HG03378 (cell line): ENCODE measurements around the gene RPS10.
"Not testable (repeated sequence)": the region's sequence is repeated elsewhere in the genome, so short reads cannot be mapped to it uniquely, and the experiment has no call there.

Experiments used
- ATAC-seq: cut with Tn5 transposase; IDR thresholded peaks from one replicate; pipeline ENCODE4 v1.9.1; 2021; ENCODE audit warnings: mild to moderate bottlenecking, moderate library complexity; ENCODE audit not compliant: unreplicated experiment

The RPS10 gene

DNA sequence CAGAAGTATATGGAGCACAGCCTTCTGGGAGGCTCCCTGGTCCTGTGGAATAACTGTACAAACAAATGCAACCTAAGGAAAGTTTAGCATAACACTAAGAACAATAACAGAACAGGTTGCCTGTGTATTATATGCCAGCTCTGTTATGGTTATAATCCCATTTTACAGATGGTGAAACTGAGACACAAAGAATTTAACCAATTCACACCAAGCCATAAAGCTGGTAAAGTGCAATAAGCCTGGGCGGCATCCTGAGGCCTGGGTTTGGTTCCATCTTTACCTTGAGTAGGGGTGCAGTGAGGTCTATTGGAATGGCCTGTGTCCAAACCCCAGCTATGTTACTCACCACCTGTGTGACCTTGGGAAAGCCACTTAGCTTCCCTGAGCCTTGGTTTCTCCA is 25.3 kb upstream of the RPS10 start:
- ATAC-seq: no peak

DNA sequence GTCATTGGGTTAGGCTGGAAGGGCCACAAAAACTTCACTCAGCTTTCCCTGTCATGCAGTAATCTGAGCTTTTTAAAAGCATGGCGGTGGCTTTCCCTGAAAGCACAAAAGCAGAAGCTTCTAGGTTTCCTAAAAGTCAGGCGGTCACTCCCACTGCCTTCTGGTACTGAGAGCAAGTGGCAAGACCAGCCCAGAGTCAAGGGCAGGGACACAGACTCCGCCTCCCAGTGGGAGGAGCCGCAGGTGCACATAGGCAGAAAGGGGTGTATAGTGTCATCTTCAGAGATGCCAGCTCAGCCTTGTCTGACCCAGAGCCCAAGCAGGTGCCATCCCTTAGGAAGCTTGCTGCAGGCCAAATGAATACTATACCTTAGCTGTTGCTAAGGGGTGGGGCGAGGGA is 22.0 kb upstream of the RPS10 start:
- no peak for ATAC-seq

DNA sequence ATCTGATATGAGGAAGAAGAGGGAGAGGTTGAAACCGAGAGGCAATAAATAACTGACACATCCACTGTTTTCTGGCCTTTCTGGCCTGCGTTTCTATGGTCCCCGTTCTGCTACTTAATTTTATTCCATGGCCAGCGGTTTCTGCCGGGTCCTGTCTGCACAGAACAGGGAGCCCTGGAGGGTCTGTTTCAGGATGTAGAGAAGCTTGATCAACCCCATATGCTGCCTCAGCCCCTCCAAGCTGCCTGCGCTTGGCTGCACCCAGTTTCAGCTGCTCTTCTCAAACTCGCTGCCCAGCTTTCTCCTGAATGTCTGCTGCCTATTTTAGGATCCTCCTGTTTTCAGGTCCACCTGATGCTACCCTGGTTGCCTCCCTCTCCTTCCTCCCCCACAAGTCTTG is 21.5 kb upstream of the RPS10 start:
- no peak for ATAC-seq

DNA sequence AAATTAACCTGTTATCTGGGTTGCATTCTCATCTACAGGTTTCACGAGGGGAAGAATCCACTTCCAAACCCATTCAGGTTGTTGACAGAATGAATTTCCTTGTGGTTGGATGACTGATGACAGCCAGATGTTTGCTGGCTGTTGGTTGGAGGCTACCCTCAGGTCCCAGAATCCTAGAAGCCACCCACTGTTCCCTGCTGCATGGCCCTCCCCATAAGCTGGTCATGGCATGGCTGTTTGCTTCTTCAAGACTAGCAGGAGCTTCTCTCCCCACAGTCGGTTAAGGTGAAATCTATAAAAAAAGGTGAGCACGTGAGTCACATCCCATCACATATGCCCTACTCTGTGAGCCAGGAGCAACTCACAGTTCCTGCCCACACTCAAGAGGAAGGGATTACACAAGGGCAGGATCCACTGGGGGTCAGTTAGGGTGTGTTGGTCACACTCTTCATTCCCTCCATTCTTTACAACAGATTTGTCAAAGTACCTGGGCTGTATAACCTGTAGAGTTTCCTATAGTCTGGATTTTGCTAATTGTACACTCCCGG is 19.5 kb upstream of the RPS10 start:
- no peak for ATAC-seq

DNA sequence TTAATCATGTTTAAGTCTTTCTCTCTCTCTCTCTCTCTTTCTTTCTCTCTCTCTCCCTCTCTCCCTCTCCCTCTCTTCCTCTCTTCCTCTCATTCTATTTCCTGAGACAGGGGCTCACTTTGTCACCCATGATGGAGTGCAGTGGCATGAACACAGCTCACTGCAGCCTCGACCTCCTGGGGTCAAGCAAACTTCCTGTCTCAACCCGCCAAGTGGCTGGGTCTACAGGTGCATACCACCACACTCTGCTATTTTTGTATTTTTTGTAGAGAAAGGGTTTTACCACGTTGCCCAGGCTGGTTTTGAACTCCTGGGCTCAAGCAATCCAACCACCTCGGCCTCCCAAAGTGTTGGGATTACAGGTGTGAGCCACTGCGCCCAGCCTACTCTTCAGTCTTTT is 15.7 kb upstream of the RPS10 start:
- no peak for ATAC-seq

DNA sequence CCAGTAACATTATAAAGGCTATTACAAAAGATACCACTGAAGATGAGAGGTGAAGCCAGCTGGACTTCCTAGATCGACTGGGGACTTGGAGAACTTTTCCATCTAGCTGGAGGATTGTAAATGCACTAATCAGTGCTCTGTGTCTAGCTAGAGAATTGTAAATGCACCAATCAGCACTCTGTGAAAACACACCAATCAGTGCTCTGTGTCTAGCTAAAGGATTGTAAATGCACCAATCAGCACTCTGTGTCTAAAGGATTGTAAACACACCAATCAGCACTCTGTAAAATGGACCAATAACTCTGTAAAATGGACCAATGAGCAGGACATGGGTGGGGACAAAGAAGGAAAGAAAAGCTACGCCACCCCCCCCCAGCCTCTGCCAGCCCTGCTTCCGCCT is 13.6 kb upstream of the RPS10 start:
- no peak for ATAC-seq

DNA sequence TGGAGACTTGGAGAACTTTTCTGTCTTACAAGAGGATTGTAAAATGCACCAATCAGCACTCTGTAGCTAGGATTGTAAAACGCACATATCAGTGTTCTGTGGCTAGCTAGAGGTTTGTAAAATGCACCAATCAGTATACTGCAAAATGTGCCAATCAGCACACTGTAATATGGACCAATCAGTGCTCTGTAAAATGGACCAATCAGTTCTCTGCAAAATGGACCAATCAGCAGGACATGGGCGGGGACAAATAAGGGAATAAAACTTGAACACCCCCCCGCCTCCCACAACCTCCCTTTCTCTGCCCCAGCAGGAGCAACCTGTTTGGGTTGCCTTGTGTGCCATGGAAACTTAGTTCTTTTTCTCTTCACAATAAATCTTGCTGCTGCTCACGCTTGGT is 12.8 kb upstream of the RPS10 start:
- no peak for ATAC-seq

DNA sequence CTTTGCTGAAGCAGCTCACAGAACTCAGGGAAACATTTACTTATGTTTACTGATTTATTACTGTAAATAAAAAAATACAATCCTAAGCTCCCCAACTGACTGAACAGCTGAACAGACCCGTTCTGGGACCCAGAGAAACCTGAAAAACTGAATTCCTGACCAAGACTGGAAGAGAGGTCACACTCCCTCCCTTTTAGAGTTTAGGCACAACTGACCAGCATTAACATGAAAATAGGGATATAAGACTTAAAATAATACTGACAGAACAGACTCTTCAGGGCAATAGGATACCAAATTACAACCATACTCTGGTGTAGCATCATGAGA is 11.7 kb upstream of the RPS10 start:
- ATAC-seq: no peak

DNA sequence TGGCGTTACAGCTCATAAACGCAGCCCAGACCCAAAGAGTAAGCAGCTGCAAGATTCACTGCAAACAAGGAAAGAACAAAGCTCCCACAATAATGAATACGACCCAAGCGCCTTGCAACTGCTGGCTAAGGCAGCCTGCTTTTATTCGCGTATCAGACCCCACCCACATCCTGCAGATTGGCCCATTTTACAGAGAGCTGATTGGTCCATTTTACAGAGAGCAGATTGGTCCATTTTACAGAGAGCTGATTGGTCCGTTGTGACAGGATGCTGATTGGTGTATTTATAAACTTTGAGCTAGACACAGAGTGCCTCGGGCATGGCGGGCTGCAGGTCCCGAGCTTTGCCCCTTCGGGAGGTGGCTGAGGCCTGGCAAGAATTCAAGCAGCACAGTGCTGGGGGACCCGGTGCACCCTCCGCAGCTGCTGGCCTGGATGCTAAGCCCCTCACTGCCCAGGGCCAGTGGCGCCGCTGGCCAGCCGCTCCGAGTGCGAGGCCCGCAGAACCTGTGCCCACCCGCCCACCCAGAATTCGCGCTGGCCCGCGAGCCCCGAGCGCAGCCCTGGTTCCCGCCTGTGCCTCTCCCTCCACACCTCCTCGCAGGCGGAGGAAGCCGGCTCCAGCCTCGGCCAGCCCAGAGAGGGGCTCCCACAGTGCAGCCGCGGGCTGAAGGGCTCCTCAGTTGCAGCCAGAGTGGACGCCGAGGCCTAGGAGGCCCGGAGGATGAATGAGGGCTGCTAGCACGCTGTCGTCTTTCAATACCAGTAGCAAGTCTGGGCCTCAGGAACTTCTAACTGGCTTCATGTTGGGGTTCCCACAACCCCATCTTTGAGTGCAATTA is 11.2 kb upstream of the RPS10 start:
- no peak for ATAC-seq

DNA sequence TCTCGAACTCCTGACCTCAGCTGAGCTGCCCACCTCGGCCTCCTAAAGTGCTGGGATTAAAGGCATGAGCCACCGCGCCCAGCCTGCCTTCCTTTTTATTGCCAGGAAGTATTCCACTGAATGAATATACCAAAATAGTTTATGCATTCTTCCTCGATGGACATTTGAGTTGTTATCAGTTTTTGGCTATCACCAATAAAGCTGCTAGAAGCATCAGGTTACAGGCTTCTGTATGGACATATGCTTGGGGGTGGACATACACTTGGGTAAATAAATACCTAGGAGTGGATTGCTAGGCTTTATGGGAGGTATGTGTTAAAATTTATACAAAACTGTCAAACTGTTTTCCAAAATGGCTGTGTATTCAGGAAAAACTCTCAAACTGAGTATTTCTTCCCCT is 10.0 kb upstream of the RPS10 start:
- no peak for ATAC-seq

DNA sequence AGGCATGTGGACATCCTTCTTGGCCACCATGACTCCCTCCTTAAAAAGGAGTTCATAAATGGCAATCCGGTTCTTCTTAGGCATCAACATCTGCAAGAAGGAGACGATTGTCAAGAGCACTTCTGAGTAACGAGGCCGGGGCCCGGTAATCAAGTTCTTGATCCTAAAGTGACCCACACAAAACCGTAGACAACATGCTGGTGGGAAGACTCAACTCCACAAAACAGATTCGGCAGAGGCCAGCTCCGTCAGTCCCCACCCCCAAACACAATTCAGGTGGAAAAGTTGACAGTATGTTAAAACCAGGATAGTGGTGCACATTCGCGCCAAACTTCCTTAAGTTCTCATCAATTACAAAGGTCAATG is 754 bp downstream of the RPS10 start:
- no peak for ATAC-seq

DNA sequence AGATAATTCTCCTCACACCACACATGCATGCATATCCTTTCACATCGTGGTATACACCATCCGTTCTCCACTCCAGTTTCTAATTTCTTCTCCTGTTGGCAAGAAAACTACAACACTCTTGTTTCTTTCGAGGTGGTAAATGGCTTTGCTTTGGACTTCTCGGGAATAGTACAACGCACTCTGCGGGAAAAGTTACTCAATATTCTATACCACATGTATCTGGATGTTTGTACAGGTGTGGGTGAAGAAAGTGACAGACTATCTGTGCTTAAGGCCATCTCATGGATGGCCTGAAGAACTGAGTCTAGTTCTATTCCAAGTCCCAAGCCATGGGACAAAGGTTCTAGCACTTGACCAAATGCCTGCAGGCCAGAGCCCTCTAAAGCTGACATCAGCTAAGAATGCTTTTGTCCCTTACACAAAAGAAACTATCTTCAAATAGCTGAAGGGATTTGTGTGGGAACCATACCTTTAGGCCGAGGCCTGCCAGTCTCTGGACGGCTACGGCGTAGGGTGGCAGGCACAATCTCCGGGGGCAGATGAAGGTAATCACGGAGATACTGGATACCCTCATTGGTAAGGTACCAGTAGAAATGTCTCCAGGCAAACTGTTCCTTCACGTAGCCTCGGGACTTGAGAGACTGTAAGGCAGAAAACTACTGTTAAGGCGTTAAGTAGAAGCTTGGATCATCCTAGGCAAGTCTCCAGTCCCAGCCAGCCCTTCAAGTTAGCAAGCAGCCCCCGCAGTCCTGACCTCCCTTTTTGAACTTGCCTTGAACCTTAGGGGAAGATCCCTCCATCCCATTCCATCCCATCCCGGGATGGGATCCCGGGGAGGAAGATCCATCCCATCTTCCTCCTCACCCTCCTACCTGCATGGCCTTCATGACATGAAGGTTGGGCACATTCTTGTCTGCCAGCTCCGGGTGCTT is 1.4 kb downstream of the RPS10 start:
- no peak for ATAC-seq

DNA sequence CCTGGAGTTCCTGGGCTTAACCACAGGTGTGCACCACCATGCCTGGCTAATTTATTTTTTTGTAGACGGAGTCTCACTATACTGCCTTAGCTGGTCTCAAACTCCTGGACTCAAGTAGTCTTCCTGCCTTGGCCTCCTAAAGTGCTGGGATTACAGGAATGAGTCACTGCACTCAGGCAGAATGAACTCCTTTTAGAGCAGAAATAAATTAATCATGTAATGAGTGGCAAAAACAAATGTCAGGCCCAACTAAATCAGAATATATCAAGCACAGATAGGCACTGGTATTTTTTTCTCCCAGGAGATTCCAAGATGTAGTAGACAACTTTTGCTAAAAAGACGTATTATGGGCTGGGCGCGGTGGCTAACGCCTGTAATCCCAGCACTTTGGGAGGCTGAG is 2.6 kb downstream of the RPS10 start:
- no peak for ATAC-seq

DNA sequence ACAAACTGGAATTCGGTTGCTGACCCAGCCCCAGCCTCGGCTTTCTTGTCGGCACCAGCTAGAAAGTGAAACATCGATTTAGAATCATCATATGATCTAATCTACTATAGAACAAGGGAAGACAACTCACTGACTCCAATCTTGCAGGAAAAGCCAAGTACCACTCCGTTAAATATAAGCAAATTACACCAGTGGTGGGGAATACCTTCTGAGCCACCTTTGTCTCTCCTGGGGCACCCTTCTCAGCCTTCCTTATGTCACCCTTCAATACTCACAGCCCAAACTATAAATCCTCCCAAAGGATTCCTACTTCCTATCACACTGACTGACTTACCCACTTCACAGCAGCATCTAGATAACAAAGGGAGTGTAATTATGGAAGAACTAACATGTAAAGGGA is 7.5 kb downstream of the RPS10 start:
- no peak for ATAC-seq

DNA sequence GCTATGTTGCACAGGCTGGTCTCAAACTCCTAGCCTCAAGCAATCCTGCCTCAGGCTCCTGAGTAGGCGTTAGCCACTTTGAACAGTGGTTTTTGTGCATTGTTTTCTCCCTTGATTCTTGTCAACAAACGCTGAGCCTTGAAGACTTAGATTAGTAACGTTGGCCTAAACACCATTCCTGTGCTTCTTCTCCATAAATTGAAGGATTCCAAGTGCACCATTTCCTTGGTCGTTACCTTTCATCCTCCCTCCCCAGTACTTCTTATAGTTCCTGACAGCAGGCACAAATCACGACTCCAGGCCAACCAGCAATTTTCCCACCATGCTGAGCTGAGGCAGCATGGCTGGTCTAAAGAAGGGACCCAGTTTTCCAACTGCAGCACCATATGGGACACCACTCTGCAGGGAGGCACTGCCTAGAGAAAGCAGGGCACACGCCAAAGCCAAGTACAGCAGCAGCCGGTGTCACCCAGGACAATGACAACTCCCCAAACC is 8.9 kb downstream of the RPS10 start:
- no peak for ATAC-seq

DNA sequence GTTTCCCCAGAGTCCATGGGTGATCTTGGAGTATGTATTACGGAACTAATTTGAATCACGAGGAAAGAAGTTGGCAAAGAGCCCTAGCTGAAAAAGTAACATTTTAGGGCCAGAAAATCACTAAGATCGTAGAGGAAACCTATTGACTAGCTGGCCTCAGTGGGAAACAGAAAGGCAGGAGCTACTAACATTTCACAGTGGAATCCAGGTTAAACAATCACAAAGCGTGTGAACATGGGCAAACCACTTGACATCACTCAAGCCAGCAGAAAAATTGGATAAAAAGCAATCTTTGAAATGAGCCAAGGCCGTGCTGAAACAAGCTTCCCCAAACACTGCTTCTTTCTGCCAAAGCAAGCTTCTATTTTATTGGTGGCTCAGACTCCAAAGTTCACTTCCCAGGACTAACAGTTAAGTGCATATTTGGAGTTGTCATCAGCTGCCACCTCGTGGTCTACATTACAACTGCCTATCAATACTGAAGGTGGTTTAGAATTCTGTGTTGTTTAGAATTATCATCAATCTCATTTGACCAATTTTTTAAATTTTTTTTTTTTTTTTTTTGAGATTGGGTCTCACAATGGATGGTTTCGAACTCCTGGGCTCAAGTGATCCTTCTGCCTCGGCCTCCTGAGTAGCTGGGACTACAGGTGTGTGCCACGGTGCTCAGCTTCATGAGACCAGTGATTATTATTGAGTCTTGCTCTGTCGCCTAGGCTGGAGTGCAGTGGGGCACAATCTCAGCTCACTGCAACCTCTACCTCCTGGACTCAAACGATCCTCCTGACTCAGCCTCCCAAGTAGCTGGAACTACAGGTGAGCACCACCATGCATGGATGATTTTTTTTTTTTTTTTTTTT is 10.6 kb downstream of the RPS10 start:
- no peak for ATAC-seq

DNA sequence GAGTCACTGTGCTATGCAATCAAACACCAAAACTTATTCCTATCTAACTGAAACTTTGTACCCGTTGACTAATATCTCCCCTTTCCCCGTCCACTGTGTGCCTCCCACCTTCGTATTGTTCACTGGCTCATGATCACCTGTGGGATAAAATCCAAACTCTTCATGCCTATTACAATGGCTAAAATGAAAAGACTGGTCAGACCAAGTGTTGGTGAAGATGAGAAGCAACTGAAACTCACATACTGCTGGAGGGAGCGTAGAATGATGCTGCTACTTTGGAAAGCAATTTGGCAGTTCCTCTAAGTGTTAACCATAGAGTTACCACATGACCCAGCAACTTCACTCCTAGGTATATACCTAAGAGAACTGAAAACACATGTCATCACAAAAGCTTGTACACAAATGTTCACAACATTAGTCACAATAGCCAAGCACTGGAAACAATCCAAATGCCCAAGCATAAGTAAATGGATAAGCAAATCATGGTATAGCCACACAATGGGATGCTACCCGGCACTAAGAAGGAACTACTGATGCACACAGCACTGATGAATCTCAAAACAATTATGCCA is 13.1 kb downstream of the RPS10 start:
- no peak for ATAC-seq

DNA sequence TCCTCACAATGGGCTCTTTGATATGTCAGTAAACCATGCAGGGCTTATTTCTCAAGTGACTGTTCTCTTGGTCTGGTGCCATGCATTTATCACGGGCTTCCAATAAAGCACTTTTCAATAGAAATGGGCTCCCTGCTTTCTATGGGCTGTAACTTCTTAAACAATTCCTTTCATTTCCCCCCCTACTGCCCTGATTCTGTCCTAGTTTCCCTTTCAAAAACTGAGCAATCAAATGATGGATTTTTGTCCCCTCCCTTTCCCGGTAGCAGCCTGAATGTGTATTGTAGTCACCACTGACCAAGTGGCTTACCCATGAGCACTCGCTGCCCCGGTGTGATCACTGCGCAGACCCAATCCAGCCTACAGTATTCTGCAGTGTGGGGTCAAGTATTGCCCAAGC is 13.9 kb downstream of the RPS10 start:
- no peak for ATAC-seq

DNA sequence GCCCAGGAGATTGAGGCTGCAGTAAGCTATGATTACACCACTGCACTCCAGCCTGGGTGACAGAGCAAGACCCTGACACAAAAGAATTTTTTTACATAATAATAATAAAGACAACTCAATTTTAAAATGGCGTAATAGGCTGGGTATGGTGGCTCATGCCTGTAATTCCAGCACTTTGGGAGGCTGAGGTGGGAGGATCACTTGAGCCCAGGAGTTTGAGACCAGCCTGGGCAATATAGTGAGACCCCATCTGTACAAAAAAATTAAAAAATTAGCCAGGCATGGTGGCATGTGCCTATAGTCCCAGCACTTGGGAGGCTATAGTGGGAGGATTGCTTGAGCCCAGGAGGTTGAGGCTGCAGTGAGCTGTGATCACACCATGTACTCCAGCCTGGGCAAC is 18.0 kb downstream of the RPS10 start:
- ATAC-seq: not testable (repeated sequence)

DNA sequence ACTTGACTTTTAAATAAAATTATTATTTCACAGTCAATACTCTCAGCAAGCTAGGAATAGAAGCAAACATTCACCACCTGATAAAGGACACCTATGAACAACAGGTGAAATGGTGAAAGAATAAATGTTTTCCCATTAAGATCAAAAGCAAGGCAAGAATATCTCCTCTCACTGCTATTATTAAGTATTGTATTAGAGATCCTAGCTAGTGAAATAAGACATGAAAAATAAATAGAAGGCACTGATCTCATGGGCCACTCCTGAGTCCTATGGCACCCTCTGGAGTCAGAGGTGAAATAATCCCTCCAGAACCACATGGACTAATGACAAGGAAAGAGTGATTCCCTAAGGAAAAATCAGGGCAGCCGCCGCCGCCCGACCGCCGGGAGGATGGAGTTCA is 29.4 kb downstream of the RPS10 start:
- ATAC-seq: no peak

DNA sequence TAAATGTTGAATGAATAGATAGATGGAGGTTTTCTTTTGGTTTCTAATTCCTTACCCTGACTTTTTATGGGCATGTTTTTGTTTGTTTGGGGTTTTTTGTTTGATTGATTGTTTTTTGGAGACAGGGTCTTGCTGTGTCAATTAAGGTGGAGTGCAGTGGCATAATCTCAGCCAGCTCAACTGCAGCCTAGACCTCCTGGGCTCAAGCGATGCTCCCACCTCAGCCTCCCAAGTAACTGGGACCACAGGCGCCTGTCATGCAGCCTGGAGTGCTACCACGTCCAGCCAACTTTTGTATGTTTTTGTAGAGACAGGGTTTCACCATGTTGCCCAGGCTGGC is 31.9 kb downstream of the RPS10 start:
- no peak for ATAC-seq
